Lower leg skin (tissue), 4 donors: Measurements from ENCODE around the gene NCOA3. TPM values are rescaled to one million over a fixed set of nuclear protein-coding genes. Genes with fewer than 3 reads are reported as not detected.

Source experiments
- DNase-seq, 2 donors: peaks; one replicate each; pipeline ENCODE4 v3.0.0-alpha.2; 2019; ENCODE audit warnings: low spot score in 2 of 2
- H3K4me3 ChIP-seq: fragments of 200-600 bp; sonication (generic); 2 replicates; pipeline ENCODE4 v1.5.1; 2017; ENCODE audit warnings: mild to moderate bottlenecking, low read depth; ENCODE audit not compliant: poor library complexity, severe bottlenecking
- CTCF ChIP-seq, 3 donors: fragments of 450-650 bp; IDR thresholded peaks; one replicate each; pipeline ENCODE4 v1.5.1; 2016; ENCODE audit warnings: antibody characterized with exemption in 3 of 3, mild to moderate bottlenecking in 3 of 3, moderate library complexity in 2 of 3
- POLR2A ChIP-seq, 2 donors: fragments of 450-650 bp; IDR thresholded peaks; one replicate each; pipeline ENCODE4 v1.6.1; 2016 to 2017; ENCODE audit warnings: antibody characterized with exemption in 2 of 2, mild to moderate bottlenecking in 1 of 2, moderate library complexity in 1 of 2
- WGBS, 2 donors: methylation state at CpG; one replicate each; pipeline ENCODE4 v1.1.5; 2018; 5-methylcytosine and 5-hydroxymethylcytosine counted together
- intact Hi-C: fragments of 100-400 bp; cut with DNase I; formaldehyde crosslinking; loops from one replicate; pipeline ENCODE4 v1.15.0; 2023; ENCODE audit warnings: low total_unique reads
- total RNA-seq, 4 donors: library from RNA; depleted of rRNA; stranded (reverse); fragments of >200 nt; gene quantifications; one replicate each; pipeline ENCODE4 v1.1.0, GENCODE V29; 2016

NCOA3 gene
- total RNA-seq, 4 donors from 2014 or later = 43.6 to 55.0 (median 49.5) TPM

- H3K4me3 ChIP-seq = no peak overlapping the region
- intact Hi-C loops = no loop called here
- 92 to 96% methylated on average over 8 of the region's 8 CpGs for WGBS, 2 donors
- TF ChIP-seq POLR2A (IDR thresholded peaks at IDR 0.05) (no peak), CTCF (IDR thresholded peaks at IDR 0.05) (no peak)
- no peak for DNase-seq
Observed at GRCh38 chr20:47669152-47669425, 167.4 kb downstream of the NCOA3 start.

- DNase-seq = no peak
- intact Hi-C loops = no loop called here
- TF ChIP-seq CTCF (IDR thresholded peaks at IDR 0.05) (no peak), POLR2A (IDR thresholded peaks at IDR 0.05) (no peak)
- WGBS, 2 donors = 85 to 96% methylated on average over 4 of the region's 4 CpGs
- H3K4me3 ChIP-seq = no peak overlapping the region
Observed at GRCh38 chr20:47669489-47669888, 167.8 kb downstream of the NCOA3 start.

- 91% methylated on average over 21 to 22 of the region's 22 CpGs for WGBS, 2 donors
- intact Hi-C loops = no loop called here
- TF ChIP-seq POLR2A (IDR thresholded peaks at IDR 0.05) (no peak), CTCF (IDR thresholded peaks at IDR 0.05) (no peak)
- H3K4me3 ChIP-seq = no peak overlapping the region
- peak in 1 of 2 donors; percentile 82 for DNase-seq
Observed at GRCh38 chr20:47669927-47670890, 168.5 kb downstream of the NCOA3 start.

- intact Hi-C loops = no loop called here
- 91 to 93% methylated on average over 10 of the region's 10 CpGs for whole genome bisulfite sequencing, 2 donors
- TF ChIP-seq POLR2A (IDR thresholded peaks at IDR 0.05) = no peak
- TF ChIP-seq CTCF (IDR thresholded peaks at IDR 0.05) = no peak
- H3K4me3 ChIP-seq = no peak overlapping the region
- DNase-seq = peak in 1 of 2 donors; percentile 40
Observed at GRCh38 chr20:47670913-47671312, 169.2 kb downstream of the NCOA3 start.

- TF ChIP-seq CTCF (IDR thresholded peaks at IDR 0.05) = no peak
- TF ChIP-seq POLR2A (IDR thresholded peaks at IDR 0.05) = no peak
- peak in 1 of 2 donors; percentile 68 for DNase-seq
- intact Hi-C loops = no loop called here
- 90 to 94% methylated on average over 15 of the region's 15 CpGs for WGBS, 2 donors
- no peak overlapping the region for H3K4me3 ChIP-seq
Observed at GRCh38 chr20:47672166-47672565, 170.5 kb downstream of the NCOA3 start.
